GM23248 (cell line): ENCODE results near the gene SLAIN2.

ENCODE experiments used
- EZH2 ChIP-seq: fragments of 200-600 bp; sonication (generic); IDR thresholded peaks from 2 replicates; pipeline ENCODE4 v1.6.1; 2018; ENCODE audit warnings: antibody characterized with exemption, mild to moderate bottlenecking; ENCODE audit not compliant: insufficient read depth, poor library complexity, severe bottlenecking
- EZH2phosphoT487 ChIP-seq: fragments of 200-600 bp; sonication (generic); IDR thresholded peaks from 2 replicates; pipeline ENCODE4 v1.6.1; 2018; ENCODE audit warnings: antibody characterized with exemption, moderate library complexity, mild to moderate bottlenecking, low read depth; ENCODE audit not compliant: insufficient read depth

DNA sequence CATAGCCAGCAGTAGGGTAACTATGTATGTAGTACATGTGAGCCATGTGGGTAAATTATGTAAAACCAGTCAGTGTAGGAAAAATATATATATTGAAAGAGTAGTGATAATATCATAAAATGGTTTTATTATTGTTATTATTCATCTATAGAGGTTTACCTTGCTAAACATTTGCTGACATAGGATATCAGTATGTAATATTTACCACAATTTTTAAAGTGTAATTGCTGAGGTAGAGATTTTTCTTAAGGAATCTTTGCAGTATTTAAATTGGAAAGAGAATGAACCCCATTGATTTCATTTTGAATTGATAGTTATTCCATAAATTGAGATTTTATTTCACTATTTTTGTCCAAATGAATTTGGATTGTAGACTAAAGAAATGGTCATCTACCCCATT, 27.1 kb downstream of the SLAIN2 start:
- TF ChIP-seq EZH2 (no peak), EZH2phosphoT487 (no peak)
